Keratinocyte (primary cell): ENCODE results near the gene RAB1B. TPM values are rescaled to one million over a fixed set of nuclear protein-coding genes. Genes with fewer than 3 reads are reported as not detected.
"Not testable (repeated sequence)": the region's sequence is repeated elsewhere in the genome, so short reads cannot be mapped to it uniquely, and the experiment has no call there.

Experiments
- DNase-seq: peaks from one replicate; pipeline ENCODE4 v3.0.0-alpha.2; 2011; ENCODE audit warnings: low read depth, missing footprints, low spot score
- FAIRE-seq: peaks from 2 replicates; lab custom pipeline; 2011; peaks lifted over from hg19 to GRCh38; lab: Jason Lieb, UNC
- H2AFZ ChIP-seq: 2 replicates; pipeline ENCODE4 v1.6.0; 2012; ENCODE audit warnings: low read length, control low read depth, inconsistent platforms; ENCODE audit not compliant: control insufficient read depth
- H3K27ac ChIP-seq: 2 replicates; pipeline ENCODE4 v1.5.1; 2011; ENCODE audit warnings: low read length; ENCODE audit not compliant: control insufficient read depth, insufficient read depth
- H3K27me3 ChIP-seq: 3 replicates; pipeline ENCODE4 v1.6.0; 2011; ENCODE audit warnings: low read length; ENCODE audit not compliant: control insufficient read depth, insufficient read depth; ENCODE audit errors: extremely low read depth
- H3K36me3 ChIP-seq, 2 experiments: 2 replicates in 1 of 2; 3 replicates in 1 of 2; pipeline ENCODE4 v1.5.1; 2011; ENCODE audit warnings: low read length in 2 of 2, mild to moderate bottlenecking in 1 of 2; ENCODE audit not compliant: control insufficient read depth in 2 of 2, insufficient read depth in 2 of 2; ENCODE audit errors: extremely low read depth in 1 of 2
- H3K4me1 ChIP-seq: 3 replicates; pipeline ENCODE4 v1.5.1; 2011; ENCODE audit warnings: low read length; ENCODE audit not compliant: control insufficient read depth, insufficient read depth; ENCODE audit errors: extremely low read depth
- H3K4me2 ChIP-seq: 3 replicates; pipeline ENCODE4 v1.6.0; 2011; ENCODE audit warnings: low read depth, low read length; ENCODE audit not compliant: control insufficient read depth, insufficient read depth; ENCODE audit errors: extremely low read depth
- H3K4me3 ChIP-seq, 3 experiments: fragments of 200-600 bp in 1 of 3; sonication (generic) in 1 of 3; 2 replicates in 2 of 3; 3 replicates in 1 of 3; pipeline ENCODE4 v1.5.1; 2011 to 2016; ENCODE audit warnings: low read length in 3 of 3, mild to moderate bottlenecking in 3 of 3, control low read depth in 2 of 3, inconsistent platforms in 1 of 3, low read depth in 1 of 3, mixed read lengths in 1 of 3, mixed run types in 1 of 3, moderate library complexity in 1 of 3; ENCODE audit not compliant: control insufficient read depth in 2 of 3, insufficient read depth in 2 of 3; ENCODE audit errors: extremely low read depth in 1 of 3
- H3K79me2 ChIP-seq: 2 replicates; pipeline ENCODE4 v1.6.0; 2012; ENCODE audit warnings: low read length; ENCODE audit not compliant: control insufficient read depth, insufficient read depth
- H3K9ac ChIP-seq: 3 replicates; pipeline ENCODE4 v1.6.0; 2011; ENCODE audit warnings: low read length; ENCODE audit not compliant: control insufficient read depth, insufficient read depth; ENCODE audit errors: extremely low read depth
- H3K9me1 ChIP-seq: 3 replicates; pipeline ENCODE4 v1.6.0; 2011; ENCODE audit warnings: low read length; ENCODE audit not compliant: control insufficient read depth, insufficient read depth; ENCODE audit errors: extremely low read depth
- H3K9me3 ChIP-seq: 2 replicates; pipeline ENCODE4 v1.5.1; 2012; ENCODE audit warnings: low read depth, low read length; ENCODE audit not compliant: control insufficient read depth
- H4K20me1 ChIP-seq: 3 replicates; pipeline ENCODE4 v1.6.0; 2011; ENCODE audit warnings: low read length; ENCODE audit not compliant: control insufficient read depth, insufficient read depth; ENCODE audit errors: extremely low read depth
- CTCF ChIP-seq, 3 experiments: IDR thresholded peaks in 1 of 3; conservative IDR thresholded peaks in 1 of 3; optimal IDR thresholded peaks in 1 of 3; 2 replicates in 2 of 3; 3 replicates in 1 of 3; pipeline versions ENCODE3 to v1.5.1; 2011; ENCODE audit warnings: low read length in 3 of 3, mild to moderate bottlenecking in 3 of 3, moderate library complexity in 2 of 3, control low read depth in 1 of 3, inconsistent platforms in 1 of 3; ENCODE audit not compliant: insufficient read depth in 2 of 3; ENCODE audit errors: extremely low read depth in 1 of 3
- EZH2 ChIP-seq: IDR thresholded peaks from one replicate; pipeline ENCODE4 v1.6.1; 2012; ENCODE audit warnings: inconsistent platforms, mild to moderate bottlenecking, low read length, moderate library complexity
- dilution Hi-C: fragments of 300-500 bp; cut with MboI; formaldehyde crosslinking; loops from one replicate; pipeline ENCODE4 v1.7.0; 2020; ENCODE audit warnings: low sequenced_read_pairs; ENCODE audit not compliant: extremely low pct_ligation_motif_present
- polyA plus RNA-seq, 5 experiments: library from polyadenylated mRNA; depleted of rRNA in 3 of 5; stranded (reverse) in 3 of 5; stranded (forward) in 1 of 5; unstranded in 1 of 5; fragments of >200 nt; gene quantifications; 1 replicate in 1 of 5; 2 replicates in 3 of 5; 3 replicates in 1 of 5; pipeline versions ENCODE4 v1.2.1 to v1.2.3, GENCODE V29; 2011 to 2012; ENCODE audit warnings: missing spikeins in 2 of 5, low read depth in 1 of 5, low replicate concordance in 1 of 5

RAB1B gene
- polyA plus RNA-seq, 1 donor (not counting 4 experiments of a cell fraction or from before 2014, with no cell fraction given) = 133 TPM

GRCh38 chr11:66310324-66310723 is 41.9 kb downstream of the RAB1B start:
- H3K9me3 ChIP-seq = no peaks in the 10 kb centered on the region
- no peaks in the 10 kb centered on the region for H4K20me1 ChIP-seq
- H2AFZ ChIP-seq = no peak overlapping the region
- no peak for FAIRE-seq
- no peak for DNase-seq
- no peaks in the 10 kb centered on the region for H3K36me3 ChIP-seq
- no peak overlapping the region for H3K9ac ChIP-seq
- dilution Hi-C loops = no loop called here
- TF ChIP-seq CTCF (optimal IDR thresholded peaks at IDR 0.05 in 1 of 3, IDR thresholded peaks at IDR 0.05 in 1 of 3, conservative IDR thresholded peaks at IDR 0.05 in 1 of 3; ENCODE audit: extremely low read depth in 1 of 3, insufficient read depth in 2 of 3, low read length in 3 of 3) = no peak
- no peak for TF ChIP-seq EZH2
- H3K79me2 ChIP-seq = no peaks in the 10 kb centered on the region
- no peak overlapping the region for H3K27ac ChIP-seq
- peaks cover 2% of the 10 kb centered on the region for H3K4me1 ChIP-seq
- H3K9me1 ChIP-seq = no peaks in the 10 kb centered on the region
- H3K4me2 ChIP-seq = no peak overlapping the region
- peaks cover 4% of the 10 kb centered on the region for H3K27me3 ChIP-seq
- H3K4me3 ChIP-seq = no peak overlapping the region

- H3K36me3 ChIP-seq, H3K9me1 ChIP-seq, H2AFZ ChIP-seq, H3K4me1 ChIP-seq, H3K9ac ChIP-seq, H3K27ac ChIP-seq, DNase-seq, H3K4me2 ChIP-seq, H4K20me1 ChIP-seq, H3K27me3 ChIP-seq, H3K9me3 ChIP-seq, FAIRE-seq, dilution Hi-C loops, H3K4me3 ChIP-seq, H3K79me2 ChIP-seq: not testable (repeated sequence)
Measured at GRCh38 chr11:66310803-66311440, 42.5 kb downstream of the RAB1B start.

GRCh38 chr11:66311470-66311964 is 43.1 kb downstream of the RAB1B start:
- DNase-seq (no peak), FAIRE-seq (peak; percentile 17)
- Histone ChIP-seq H3K9ac (peak overlapping the region; percentile 76), H3K27me3 (peaks cover 13% of the 10 kb centered on the region), H3K36me3 (no peaks in the 10 kb centered on the region), H3K4me3 (peak overlapping the region; percentile 48 to 86 (median 79)), H4K20me1 (no peaks in the 10 kb centered on the region), H3K4me1 (peaks cover 2% of the 10 kb centered on the region), H3K9me3 (no peaks in the 10 kb centered on the region), H3K4me2 (peak overlapping the region; percentile 95), H2AFZ (peak overlapping the region; percentile 99), H3K79me2 (no peaks in the 10 kb centered on the region), H3K9me1 (no peaks in the 10 kb centered on the region), H3K27ac (no peak overlapping the region)
- TF ChIP-seq EZH2 (no peak), CTCF (optimal IDR thresholded peaks at IDR 0.05 in 1 of 3, IDR thresholded peaks at IDR 0.05 in 1 of 3, conservative IDR thresholded peaks at IDR 0.05 in 1 of 3; ENCODE audit: extremely low read depth in 1 of 3, insufficient read depth in 2 of 3, low read length in 3 of 3) (peak in 2 of 3 experiments; percentile 91 to 93)
- dilution Hi-C loops = no loop called here
